OCI-LY7 (cell line): Measurements from ENCODE around the gene SLC9A3.

Source experiments
- CTCF ChIP-seq: fragments of 200-600 bp; sonication (generic); conservative IDR thresholded peaks from 2 replicates; pipeline ENCODE4 v1.5.1; 2014; ENCODE audit warnings: mild to moderate bottlenecking, antibody characterized with exemption, low read length, moderate library complexity, mixed read lengths
- EZH2phosphoT487 ChIP-seq: fragments of 200-600 bp; sonication (generic); IDR thresholded peaks from 2 replicates; pipeline ENCODE4 v1.6.1; 2018; ENCODE audit warnings: low read depth, borderline replicate concordance, mild to moderate bottlenecking, mixed run types, antibody characterized with exemption, low read length, moderate library complexity, mixed read lengths

GRCh38 chr5:515273-515836 lies 8.9 kb downstream of the SLC9A3 start:
- no peak for TF ChIP-seq CTCF
- no peak for TF ChIP-seq EZH2phosphoT487
